Hair follicular keratinocyte (primary cell): Measurements from ENCODE around the gene MROH2B. TPM values are rescaled to one million over a fixed set of nuclear protein-coding genes. Genes with fewer than 3 reads are reported as not detected.

Source experiments
- total RNA-seq: library from RNA; depleted of rRNA; stranded (reverse); fragments of >200 nt; gene quantifications from 2 replicates; pipeline ENCODE4 v1.2.3, GENCODE V29; 2015

The MROH2B gene
- total RNA-seq: not detected in 2 replicates

GRCh38 chr5:41071242-41071641 lies at the start of gene MROH2B:
MROH2B (minus strand) TSS chr5:41071342; CDS start chr5:41070852, 490 bp downstream.

Other genes with a start within 250 kb of the MROH2B start
- 86.8 and 169 TPM in 2 replicates for gene RPL37, start 236.1 kb downstream of the MROH2B start, total RNA-seq
- gene CARD6, start 230.0 kb downstream of the MROH2B start, total RNA-seq: 2.7 and 5.3 TPM in 2 replicates
- 1.6 TPM in 1 of 2 replicates, not detected in the other for gene C7, start 161.8 kb downstream of the MROH2B start, total RNA-seq
- gene C6, start 142.2 kb upstream of the MROH2B start, total RNA-seq: not detected in 2 replicates